Fibroblast of upper back skin (primary cell): ENCODE results near the gene SMTN.
"Not testable (repeated sequence)": the region's sequence is repeated elsewhere in the genome, so short reads cannot be mapped to it uniquely, and the experiment has no call there.

Experiments used
- DNase-seq: peaks from one replicate; pipeline ENCODE4 v3.0.0-alpha.2; 2013

SMTN gene

DNA sequence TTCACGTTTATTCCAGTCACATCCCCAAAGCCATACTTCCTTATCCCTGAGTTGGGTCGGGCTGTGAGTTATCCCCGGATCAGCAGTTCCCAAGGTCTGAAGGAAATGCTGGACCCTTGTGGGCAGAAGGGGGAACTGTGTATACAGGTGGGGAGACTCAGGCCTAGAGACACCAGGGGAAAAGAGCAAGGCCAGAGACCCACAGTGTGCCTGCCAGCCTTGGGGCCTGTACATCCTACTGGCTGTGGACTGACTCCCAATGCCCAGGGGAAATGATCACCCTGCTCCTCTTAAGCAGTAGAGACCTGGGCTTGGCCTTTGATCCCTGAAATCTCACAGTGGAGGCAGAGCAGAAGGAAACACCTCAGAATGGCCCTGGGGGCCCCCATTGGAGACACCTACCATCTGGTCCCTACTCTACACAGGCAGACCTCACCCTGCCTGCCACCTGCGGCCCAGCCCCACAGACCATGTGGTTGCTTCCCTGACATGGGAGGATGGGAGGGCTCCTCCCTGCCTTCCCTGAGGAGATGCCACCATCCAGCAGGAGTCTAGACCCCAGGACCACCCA is 25.0 kb downstream of the SMTN start:
- no peak for DNase-seq

DNA sequence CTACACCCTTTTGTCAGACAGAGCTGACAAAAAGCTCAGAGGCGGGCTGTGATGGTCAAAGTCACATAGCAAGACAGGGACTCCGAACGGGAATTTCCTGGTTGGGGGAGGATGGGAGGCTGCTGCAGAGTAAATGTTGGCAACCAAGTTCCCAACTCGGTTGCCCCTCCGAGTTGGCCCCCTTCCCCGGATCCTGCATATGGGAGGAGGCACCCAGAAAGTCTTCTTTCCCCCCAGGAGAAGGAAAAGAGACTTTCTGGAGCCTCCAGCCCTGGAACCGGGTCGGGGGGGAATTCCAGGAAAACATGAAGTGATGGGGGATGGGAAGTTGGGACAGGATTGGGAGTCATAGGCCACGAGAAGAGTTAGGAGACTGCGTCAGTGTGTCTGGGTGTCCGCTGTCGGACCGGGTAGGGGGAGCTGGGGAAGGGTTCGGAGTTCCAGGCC is 25.6 kb downstream of the SMTN start:
- peak; percentile 40 for DNase-seq

DNA sequence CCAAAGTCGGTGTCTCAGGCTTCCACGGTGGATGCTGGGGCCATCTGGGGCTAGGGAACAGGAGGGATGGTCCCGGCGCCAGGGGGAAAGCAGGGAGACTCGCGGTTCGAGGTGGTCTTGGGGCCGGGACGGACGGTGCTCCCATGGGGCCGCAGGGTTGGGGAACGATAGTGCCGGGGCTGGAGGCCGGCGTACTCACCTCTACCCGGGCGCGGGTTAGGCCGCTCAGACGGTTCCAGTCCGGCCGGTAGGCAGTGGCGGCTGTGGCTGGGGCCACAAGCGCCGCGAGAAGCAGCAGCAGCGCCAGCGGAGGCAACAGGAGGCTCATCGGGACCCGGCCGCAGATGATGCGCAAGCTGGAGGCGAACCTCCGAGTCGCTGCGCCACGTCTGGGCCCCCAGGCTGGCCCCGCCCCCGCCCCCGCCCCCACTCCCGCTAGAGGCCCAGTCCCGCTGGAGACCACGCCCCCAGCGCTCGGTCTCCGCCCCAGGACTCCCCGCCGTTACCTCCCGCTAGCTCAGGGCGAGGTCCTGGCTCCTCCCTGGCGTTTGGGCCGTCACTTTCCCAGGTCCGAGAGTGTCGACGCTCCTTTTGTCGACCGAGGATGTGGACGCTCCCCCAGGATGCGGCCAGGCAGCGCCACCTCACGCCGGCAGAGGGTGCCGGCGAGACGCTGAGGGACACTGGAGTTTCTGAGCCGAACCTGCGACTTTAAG is 26.2 kb downstream of the SMTN start, which contains the start of gene SELENOM:
SELENOM (minus strand) TSS at position 391 of the 716 bp plus-strand sequence; CDS start at position 328, 63 bp downstream.
- DNase-seq = peak; percentile 99

DNA sequence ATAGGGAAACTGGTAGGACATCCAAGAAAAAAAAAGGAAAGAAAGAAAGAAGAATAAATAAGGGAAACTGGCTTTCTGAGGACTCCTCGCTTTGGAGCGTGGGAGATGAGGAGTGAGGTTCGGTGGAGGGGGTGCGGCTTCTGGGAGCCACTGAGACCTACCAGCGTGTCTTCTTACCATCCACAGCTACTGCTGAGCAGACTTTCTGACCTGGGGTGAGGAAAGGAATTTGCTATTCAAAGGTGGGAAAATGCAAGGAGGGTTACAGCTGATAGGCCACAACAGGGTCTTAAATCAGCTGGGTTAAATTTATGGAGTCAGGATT is 26.7 kb downstream of the SMTN start:
- DNase-seq = no peak

DNA sequence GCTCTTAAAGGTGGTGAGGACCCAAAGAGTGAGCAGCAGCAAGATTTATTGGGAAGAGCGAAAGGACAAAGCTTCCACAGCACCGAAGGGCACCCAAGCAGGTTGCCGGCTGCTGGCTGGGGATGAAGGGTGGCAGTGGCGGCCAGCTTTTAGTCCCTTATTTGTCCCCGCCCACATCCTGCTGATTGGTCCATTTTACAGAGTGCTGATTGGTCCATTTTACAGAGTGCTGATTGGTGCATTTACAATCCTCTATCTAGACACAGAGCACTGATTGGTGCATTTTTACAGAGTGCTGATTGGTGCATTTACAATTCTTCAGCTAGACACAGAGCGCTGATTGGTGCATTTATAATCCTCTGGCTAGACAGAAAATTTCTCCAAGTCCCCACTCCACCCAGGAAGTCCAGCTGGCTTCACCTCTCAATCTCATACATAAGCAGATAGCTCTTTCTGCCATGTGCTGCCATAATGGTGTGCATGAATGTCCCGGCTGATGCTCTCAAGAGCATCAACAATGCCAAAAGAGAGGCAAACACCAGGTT is 31.5 kb downstream of the SMTN start:
- not testable (repeated sequence) for DNase-seq

GRCh38 chr22:31118046-31118820 is 37.1 kb downstream of the SMTN start:
- no peak for DNase-seq

GRCh38 chr22:31119026-31119717 is 38.1 kb downstream of the SMTN start:
- DNase-seq = no peak

DNA sequence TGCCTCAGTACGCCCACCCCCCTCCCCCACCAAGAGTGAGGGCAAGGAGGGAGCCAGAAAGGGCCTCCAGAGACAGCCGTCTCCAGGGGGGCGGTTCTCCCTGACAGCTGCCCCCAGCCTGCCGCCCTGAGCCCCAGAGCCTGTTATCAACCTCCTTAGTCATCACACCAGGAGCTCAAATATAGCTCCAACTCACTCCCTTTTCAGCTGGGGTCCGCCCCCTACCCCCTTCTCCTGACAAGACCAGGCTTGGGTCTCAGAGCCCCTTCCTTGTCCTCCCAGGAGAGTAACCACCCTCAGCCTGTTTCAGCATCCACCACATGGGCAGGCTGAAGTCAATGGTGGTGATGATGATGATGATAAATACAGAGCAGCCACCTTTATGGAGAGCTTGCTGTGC is 39.1 kb downstream of the SMTN start:
- DNase-seq = no peak

GRCh38 chr22:31120642-31121041 is 39.5 kb downstream of the SMTN start:
- DNase-seq = no peak

DNA sequence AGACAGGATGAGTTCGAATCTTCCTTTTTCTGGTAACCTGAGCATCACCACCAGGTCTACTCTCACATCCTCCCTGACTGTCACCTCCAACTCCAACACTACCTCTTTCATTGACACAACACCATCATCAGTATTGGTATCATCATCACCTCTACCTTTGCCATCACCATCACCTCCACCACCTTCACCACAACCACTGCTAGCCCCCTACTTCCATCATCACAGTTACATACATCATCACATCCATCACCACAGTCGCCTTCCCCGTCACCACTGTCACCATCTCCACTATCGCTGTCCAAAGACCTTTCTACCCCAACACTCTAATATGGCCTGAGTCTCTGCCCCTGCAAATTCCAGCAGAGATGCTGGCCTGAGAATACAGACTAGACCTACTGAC is 40.3 kb downstream of the SMTN start:
- no peak for DNase-seq

GRCh38 chr22:31122196-31122531 is 41.0 kb downstream of the SMTN start:
- DNase-seq = no peak

- peak; percentile 54 for DNase-seq
Measured at GRCh38 chr22:31122532-31123291, 41.6 kb downstream of the SMTN start, which contains the start of gene INPP5J. Gene INPP5J, plus strand, starts transcription at chr22:31122966. Its CDS starts 49 bp downstream, at chr22:31123015.

DNA sequence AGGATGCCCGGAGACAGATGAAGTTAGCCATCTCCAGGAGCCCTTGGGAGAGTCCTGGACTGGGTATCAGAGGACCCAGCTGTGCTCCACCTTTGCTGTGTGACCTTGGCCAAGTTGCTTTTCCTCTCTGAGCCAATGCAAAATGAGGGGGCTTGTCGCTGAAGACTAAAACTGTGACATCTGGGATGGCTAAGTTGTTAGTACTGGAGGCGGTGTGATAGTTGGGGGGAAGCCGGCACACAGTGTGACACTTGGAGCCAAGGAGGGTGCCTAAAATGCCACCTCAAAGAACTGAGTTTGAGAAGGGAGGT is 42.1 kb downstream of the SMTN start:
- DNase-seq = no peak

DNA sequence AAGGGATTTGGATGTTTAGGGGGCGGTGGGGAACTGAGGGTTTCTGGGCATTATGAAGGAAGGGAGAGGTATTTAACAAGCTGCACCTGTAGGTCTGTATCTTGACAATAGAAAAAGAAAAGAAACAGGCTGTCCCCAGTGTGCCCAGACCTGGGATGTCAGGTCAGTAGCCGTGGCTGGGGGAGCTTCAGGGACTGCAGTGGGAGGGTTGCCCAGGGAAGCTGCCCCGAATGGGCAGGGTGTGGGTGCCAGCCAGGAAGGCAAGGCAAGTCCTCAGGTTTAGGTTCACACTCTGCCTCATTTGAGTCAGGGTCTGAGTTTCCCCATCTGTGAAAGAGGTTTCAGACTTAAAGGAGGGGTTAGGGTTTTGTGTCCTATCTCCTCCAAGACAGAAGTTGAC is 43.2 kb downstream of the SMTN start:
- DNase-seq = no peak

DNA sequence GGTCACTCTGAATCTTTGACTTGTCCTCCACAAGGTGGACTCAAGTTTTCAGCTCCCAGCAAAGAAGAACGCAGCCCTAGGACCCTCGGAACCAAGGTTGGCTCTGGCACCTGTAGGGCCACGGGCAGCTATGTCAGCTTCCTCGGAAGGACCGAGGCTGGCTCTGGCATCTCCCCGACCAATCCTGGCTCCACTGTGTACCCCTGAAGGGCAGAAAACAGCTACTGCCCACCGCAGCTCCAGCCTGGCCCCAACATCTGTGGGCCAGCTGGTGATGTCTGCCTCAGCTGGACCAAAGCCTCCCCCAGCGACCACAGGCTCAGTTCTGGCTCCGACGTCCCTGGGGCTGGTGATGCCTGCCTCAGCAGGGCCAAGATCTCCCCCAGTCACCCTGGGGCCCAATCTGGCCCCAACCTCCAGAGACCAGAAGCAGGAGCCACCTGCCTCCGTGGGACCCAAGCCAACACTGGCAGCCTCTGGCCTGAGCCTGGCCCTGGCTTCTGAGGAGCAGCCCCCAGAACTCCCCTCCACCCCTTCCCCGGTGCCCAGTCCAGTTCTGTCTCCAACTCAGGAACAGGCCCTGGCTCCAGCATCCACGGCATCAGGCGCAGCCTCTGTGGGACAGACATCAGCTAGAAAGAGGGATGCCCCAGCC is 43.8 kb downstream of the SMTN start:
- DNase-seq = no peak

DNA sequence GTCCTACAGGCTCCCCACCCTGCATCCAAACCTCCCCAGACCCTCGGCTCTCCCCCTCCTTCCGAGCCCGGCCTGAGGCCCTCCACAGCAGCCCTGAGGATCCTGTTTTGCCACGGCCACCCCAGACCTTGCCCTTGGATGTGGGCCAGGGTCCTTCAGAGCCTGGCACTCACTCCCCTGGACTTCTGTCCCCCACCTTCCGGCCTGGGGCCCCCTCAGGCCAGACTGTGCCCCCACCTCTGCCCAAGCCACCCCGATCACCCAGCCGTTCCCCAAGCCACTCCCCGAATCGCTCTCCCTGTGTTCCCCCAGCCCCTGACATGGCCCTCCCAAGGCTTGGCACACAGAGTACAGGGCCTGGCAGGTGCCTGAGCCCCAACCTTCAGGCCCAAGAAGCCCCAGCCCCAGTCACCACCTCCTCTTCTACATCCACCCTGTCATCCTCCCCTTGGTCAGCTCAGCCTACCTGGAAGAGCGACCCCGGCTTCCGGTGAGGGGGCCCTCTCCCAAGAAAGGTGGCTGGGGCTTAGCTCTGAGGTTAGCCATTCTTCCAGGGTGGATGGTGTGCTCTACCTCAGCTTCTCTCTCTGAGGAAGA is 44.5 kb downstream of the SMTN start:
- DNase-seq = no peak

DNA sequence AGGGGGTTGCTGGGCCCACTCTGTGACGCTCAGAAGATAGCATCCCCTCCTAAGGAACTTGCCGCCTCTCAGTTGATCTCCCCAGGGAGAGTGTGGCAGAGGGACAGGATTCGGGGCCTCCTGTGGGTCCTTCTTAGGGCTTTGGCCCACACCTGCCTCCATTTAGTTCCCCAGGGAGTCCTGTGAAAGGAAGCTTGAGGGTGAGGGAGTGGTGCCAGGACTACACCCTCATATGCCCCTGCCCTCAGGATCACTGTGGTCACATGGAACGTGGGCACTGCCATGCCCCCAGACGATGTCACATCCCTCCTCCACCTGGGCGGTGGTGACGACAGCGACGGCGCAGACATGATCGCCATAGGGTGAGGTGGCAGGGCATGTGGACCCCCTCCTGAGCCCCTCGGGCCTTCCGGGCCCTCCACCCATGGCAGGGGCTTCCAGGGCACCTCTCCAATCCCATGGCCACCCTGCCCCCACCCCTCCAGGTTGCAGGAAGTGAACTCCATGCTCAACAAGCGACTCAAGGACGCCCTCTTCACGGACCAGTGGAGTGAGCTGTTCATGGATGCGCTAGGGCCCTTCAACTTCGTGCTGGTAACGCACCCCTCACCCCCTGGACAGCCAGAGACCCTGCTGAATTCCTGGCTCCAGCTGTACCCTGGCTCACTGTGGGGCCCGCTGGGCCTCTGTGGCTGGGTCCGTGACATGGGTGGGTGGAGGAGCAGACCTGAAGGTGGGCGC is 45.2 kb downstream of the SMTN start:
- no peak for DNase-seq

DNA sequence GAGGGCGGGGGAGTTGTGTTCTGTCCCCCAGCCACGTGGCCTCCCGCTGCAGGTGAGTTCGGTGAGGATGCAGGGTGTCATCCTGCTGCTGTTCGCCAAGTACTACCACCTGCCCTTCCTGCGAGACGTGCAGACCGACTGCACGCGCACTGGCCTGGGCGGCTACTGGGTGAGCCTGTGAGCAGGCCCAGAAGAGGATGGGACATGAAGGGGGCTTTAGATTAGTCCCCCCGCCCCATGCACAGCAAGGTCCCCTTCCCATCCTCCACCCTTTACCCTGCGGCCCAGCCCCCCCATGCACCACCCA is 45.7 kb downstream of the SMTN start:
- no peak for DNase-seq

DNA sequence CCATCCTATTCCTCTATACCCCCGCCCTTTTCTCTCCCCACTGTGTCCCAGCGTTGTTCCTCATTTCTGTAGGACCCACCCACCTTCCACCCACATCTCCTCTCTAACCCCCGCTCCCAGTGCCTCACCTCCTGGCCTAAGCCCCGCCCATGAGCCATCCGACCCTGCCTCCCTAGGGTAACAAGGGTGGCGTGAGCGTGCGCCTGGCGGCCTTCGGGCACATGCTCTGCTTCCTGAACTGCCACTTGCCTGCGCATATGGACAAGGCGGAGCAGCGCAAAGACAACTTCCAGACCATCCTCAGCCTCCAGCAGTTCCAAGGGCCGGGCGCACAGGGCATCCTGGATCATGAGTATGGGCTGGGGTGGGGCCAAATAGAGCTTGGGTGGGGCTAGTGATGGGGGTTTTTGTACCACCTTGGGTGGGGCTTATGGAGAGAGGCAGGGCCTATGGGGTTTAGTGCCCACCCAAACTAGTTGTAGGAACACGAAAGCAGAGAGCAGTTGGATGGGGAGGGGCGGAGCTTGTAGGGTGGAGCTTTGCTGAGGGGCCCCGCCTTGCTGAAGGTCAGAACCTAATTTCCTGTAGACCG is 46.2 kb downstream of the SMTN start:
- DNase-seq = no peak

- DNase-seq = no peak
Measured at GRCh38 chr22:31128156-31128555, 47.0 kb downstream of the SMTN start.

GRCh38 chr22:31130873-31131272 is 49.8 kb downstream of the SMTN start:
- no peak for DNase-seq
